Neutrophil (primary cell): ENCODE results near the gene UTP11.

ENCODE experiments used
- H3K27ac ChIP-seq: fragments of 200-600 bp; sonication (generic); 2 replicates; pipeline ENCODE4 v1.5.1; 2016; ENCODE audit warnings: mild to moderate bottlenecking, moderate library complexity
- H3K27me3 ChIP-seq: fragments of 200-600 bp; sonication (generic); 2 replicates; pipeline ENCODE4 v1.6.0; 2016; ENCODE audit warnings: mild to moderate bottlenecking
- H3K36me3 ChIP-seq: fragments of 200-600 bp; sonication (generic); 2 replicates; pipeline ENCODE4 v1.5.1; 2017
- H3K4me1 ChIP-seq, 2 experiments: fragments of 200-600 bp in 1 of 2; sonication (generic) in 1 of 2; 1 replicate in 1 of 2; 2 replicates in 1 of 2; pipeline versions ENCODE4 v1.5.1 to v1.6.1; 2013 to 2016; ENCODE audit warnings: low read depth in 1 of 2, low read length in 1 of 2, mild to moderate bottlenecking in 1 of 2, moderate library complexity in 1 of 2; ENCODE audit not compliant: control insufficient read depth in 1 of 2, insufficient read depth in 1 of 2
- H3K4me3 ChIP-seq, 2 experiments: fragments of 200-600 bp in 1 of 2; sonication (generic) in 1 of 2; 1 replicate in 1 of 2; 2 replicates in 1 of 2; pipeline ENCODE4 v1.5.1; 2013 to 2016; ENCODE audit warnings: low read depth in 1 of 2, low read length in 1 of 2, mild to moderate bottlenecking in 1 of 2, moderate library complexity in 1 of 2
- H3K9me3 ChIP-seq: fragments of 200-600 bp; sonication (generic); 2 replicates; pipeline ENCODE4 v1.5.1; 2016
- TF ChIP-seq, protein P1 (sequence below): fragments of 200-600 bp; sonication (generic); IDR thresholded peaks from 2 replicates; pipeline ENCODE4 v1.5.1; 2016; ENCODE audit warnings: antibody characterized with exemption

The UTP11 gene

GRCh38 chr1:37995751-37996345 lies 16.7 kb upstream of the UTP11 start:
- Histone ChIP-seq H3K27ac (peak overlapping the region; percentile 91), H3K4me3 (peak overlapping the region; percentile 56), H3K36me3 (peaks cover 21% of the 10 kb centered on the region), H3K27me3 (no peaks in the 10 kb centered on the region), H3K9me3 (no peaks in the 10 kb centered on the region), H3K4me1 (peaks cover 65 to 67% of the 10 kb centered on the region in 2 experiments)
- TF ChIP-seq, protein P1, sequence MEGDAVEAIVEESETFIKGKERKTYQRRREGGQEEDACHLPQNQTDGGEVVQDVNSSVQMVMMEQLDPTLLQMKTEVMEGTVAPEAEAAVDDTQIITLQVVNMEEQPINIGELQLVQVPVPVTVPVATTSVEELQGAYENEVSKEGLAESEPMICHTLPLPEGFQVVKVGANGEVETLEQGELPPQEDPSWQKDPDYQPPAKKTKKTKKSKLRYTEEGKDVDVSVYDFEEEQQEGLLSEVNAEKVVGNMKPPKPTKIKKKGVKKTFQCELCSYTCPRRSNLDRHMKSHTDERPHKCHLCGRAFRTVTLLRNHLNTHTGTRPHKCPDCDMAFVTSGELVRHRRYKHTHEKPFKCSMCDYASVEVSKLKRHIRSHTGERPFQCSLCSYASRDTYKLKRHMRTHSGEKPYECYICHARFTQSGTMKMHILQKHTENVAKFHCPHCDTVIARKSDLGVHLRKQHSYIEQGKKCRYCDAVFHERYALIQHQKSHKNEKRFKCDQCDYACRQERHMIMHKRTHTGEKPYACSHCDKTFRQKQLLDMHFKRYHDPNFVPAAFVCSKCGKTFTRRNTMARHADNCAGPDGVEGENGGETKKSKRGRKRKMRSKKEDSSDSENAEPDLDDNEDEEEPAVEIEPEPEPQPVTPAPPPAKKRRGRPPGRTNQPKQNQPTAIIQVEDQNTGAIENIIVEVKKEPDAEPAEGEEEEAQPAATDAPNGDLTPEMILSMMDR: no peak

DNA sequence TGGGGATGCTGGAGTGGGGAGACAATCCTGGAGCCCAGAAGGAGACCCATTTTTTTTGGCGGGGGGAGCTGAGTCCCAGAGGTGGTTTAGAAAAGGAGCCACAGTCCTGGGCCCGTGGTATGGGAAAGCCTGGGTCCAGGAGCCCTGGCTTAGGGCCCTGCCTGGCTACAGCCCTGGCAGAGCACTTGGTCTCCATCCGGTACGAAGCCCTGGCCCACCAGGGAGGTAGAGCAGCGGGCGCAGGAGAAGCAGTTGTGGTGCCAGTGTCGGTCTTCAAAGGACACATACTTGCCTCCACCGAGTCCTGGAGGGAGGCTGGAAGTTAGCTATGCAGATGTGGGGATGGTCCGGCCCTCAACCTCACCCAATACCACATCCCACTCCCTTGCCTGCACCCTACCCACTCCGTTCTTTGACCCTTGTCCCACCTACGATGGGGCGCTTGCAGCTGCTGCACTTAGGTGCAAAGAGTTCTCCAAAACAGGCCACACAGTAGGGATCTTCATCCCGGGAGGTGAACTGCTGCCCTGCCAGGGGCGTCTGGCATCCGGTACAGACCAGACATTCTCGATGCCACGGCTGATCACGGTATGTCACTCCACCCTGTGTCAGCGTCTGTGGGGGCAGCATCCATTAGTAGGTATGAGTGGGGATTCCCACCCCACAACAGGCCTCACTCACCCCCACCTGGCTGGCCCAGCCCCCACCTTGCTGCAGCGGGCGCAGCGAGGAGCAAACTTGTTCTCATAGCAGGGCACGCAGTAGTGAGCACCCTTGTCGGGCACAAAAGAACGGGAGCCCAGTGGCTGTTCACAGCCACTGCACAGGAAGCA lies 15.1 kb upstream of the UTP11 start:
- Histone ChIP-seq H3K9me3 (no peaks in the 10 kb centered on the region), H3K27me3 (no peaks in the 10 kb centered on the region), H3K4me3 (peak overlapping the region; percentile 56), H3K27ac (peak overlapping the region; percentile 91), H3K36me3 (peaks cover 21% of the 10 kb centered on the region), H3K4me1 (peaks cover 82 to 83% of the 10 kb centered on the region in 2 experiments)
- TF ChIP-seq, protein P1: no peak

DNA sequence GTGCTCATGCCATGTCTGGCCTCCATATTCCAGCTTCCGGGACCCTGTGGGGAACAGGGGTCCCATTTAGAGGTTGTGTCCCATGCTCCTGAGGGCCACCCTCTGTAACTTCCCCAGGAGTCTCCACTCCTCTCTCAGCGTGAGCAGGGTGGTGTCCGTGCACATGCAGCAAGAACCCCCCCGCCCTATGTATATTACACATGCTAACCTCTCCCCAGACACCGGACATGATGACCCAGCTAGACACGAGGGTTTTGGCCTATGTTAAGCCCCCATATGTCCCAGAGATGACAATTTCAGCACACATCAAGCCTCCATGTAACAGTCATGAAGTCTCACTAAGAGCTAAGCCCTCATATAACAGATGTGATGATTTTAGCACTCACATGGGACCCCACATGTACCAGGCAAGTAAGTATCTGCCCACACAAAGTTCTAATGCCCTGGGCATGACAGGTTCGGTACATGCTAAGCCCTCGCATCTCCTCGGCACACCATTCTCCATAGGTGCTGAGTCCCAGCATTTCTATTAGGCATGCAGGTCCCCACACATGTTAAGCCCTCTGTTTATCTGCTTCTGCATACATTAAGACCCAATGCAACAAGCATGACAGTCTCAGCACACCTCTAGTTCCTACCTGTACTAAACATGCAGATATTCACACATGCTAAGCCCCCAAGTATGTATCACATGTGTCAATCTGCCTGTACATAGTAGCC lies 14.3 kb upstream of the UTP11 start:
- Histone ChIP-seq H3K36me3 (peaks cover 21% of the 10 kb centered on the region), H3K4me3 (peak overlapping the region; percentile 56), H3K27ac (peak overlapping the region; percentile 91), H3K9me3 (no peaks in the 10 kb centered on the region), H3K27me3 (no peaks in the 10 kb centered on the region), H3K4me1 (peaks cover 90 to 91% of the 10 kb centered on the region in 2 experiments)
- TF ChIP-seq, protein P1: no peak

DNA sequence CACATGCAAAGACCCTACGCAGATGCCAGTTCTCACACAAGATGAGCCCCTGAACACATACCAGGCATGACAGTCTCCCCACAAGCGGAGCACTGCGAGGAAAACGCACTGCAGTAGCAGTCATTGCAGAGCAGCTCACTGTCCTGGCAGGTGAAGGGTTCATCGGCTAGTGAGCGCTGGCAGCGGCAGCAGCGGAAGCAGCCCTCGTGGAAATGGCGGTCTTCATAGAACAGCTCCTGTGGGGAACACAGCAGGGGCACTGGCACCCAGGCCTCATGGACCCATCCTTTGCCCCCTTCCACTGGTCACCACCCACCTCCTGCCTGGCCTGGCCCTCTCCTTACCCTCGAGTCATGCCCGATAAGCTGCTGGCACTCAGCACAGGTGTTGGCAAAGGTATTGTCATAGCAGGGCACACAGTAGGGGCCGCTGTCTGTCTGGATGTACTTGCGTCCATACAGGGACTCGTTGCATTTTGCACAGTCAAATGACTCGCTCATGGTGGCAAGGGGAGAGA lies 13.6 kb upstream of the UTP11 start:
- TF ChIP-seq, protein P1: no peak
- peaks cover 97 to 98% of the 10 kb centered on the region in 2 experiments for H3K4me1 ChIP-seq
- no peaks in the 10 kb centered on the region for H3K27me3 ChIP-seq
- peaks cover 21% of the 10 kb centered on the region for H3K36me3 ChIP-seq
- H3K9me3 ChIP-seq: no peaks in the 10 kb centered on the region
- H3K4me3 ChIP-seq: peak overlapping the region; percentile 56
- peak overlapping the region; percentile 91 for H3K27ac ChIP-seq

GRCh38 chr1:37999430-38000232 lies 12.9 kb upstream of the UTP11 start:
- TF ChIP-seq, protein P1: no peak
- Histone ChIP-seq H3K9me3 (no peaks in the 10 kb centered on the region), H3K27me3 (no peaks in the 10 kb centered on the region), H3K36me3 (peaks cover 21% of the 10 kb centered on the region), H3K4me3 (peak overlapping the region; percentile 56), H3K4me1 (peaks cover 98 to 99% of the 10 kb centered on the region in 2 experiments), H3K27ac (peak overlapping the region; percentile 91)
